ENCODE measurements around the gene F8.
"Not testable (repeated sequence)": the region's sequence is repeated elsewhere in the genome, so short reads cannot be mapped to it uniquely, and the experiment has no call there.

The F8 gene

GRCh38 chrX:154902408-154902807 is 120.1 kb downstream of the F8 start:
- TF ChIP-seq, protein P1, sequence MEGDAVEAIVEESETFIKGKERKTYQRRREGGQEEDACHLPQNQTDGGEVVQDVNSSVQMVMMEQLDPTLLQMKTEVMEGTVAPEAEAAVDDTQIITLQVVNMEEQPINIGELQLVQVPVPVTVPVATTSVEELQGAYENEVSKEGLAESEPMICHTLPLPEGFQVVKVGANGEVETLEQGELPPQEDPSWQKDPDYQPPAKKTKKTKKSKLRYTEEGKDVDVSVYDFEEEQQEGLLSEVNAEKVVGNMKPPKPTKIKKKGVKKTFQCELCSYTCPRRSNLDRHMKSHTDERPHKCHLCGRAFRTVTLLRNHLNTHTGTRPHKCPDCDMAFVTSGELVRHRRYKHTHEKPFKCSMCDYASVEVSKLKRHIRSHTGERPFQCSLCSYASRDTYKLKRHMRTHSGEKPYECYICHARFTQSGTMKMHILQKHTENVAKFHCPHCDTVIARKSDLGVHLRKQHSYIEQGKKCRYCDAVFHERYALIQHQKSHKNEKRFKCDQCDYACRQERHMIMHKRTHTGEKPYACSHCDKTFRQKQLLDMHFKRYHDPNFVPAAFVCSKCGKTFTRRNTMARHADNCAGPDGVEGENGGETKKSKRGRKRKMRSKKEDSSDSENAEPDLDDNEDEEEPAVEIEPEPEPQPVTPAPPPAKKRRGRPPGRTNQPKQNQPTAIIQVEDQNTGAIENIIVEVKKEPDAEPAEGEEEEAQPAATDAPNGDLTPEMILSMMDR (IDR thresholded peaks at IDR 0.05; ENCODE audit: control insufficient read depth, extremely low read depth, insufficient read depth) = no peak
- H3K4me3 ChIP-seq (ENCODE audit: low read depth, low read length) = no peak overlapping the region
- DNase-seq (ENCODE audit: low read depth) = no peak

GRCh38 chrX:154900323-154900722 is 122.2 kb downstream of the F8 start:
- no peak overlapping the region for H3K4me3 ChIP-seq (ENCODE audit: low read depth, low read length)
- TF ChIP-seq, protein P1 (IDR thresholded peaks at IDR 0.05; ENCODE audit: control insufficient read depth, extremely low read depth, insufficient read depth) = no peak
- no peak for DNase-seq (ENCODE audit: low read depth)

DNA sequence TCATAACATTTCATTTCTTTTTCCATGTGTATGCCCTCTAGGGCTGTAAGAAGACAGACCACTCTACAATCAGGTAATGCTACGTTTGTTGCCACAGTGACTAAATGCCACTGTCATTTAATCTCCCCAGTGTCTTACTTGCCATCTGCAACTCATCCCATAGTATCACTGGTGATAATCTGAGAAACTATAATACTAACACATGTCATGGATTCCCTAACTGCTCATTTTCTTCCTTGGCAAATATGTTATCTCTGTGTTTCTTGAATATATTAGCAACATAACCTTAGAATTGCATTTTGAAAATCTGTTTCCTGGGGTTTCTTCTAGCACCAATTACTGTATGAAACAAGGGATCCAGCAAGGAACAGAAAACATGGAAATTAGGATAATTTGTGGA is 130.2 kb downstream of the F8 start:
- TF ChIP-seq, protein P1 (IDR thresholded peaks at IDR 0.05; ENCODE audit: control insufficient read depth, extremely low read depth, insufficient read depth) = no peak
- no peak for DNase-seq (ENCODE audit: low read depth)
- H3K4me3 ChIP-seq (ENCODE audit: low read depth, low read length) = no peak overlapping the region

- TF ChIP-seq, protein P1 (IDR thresholded peaks at IDR 0.05; ENCODE audit: control insufficient read depth, extremely low read depth, insufficient read depth) = no peak
- H3K4me3 ChIP-seq (ENCODE audit: low read depth, low read length) = no peak overlapping the region
- no peak for DNase-seq (ENCODE audit: low read depth)
These were observed 131.4 kb downstream of the F8 start for GRCh38 chrX:154890990-154891639.

DNA sequence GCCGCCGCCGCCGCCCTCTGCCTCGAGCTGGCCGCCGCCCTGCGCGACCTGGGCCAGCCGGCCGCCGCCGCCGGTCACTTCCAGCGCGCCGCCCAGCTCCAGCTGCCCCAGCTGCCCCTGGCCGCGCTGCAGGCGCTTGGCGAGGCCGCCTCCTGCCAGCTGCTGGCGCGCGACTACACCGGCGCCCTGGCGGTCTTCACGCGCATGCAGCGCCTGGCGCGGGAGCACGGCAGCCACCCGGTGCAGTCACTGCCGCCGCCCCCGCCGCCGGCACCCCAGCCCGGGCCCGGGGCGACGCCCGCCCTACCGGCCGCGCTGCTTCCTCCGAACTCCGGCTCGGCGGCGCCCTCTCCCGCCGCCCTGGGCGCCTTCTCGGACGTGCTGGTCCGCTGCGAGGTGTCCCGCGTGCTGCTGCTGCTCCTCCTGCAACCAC is 135.7 kb downstream of the F8 start:
- not testable (repeated sequence) for DNase-seq (ENCODE audit: low read depth); H3K4me3 ChIP-seq (ENCODE audit: low read depth, low read length)

GRCh38 chrX:154886069-154886788 is 136.3 kb downstream of the F8 start, which contains the start of gene F8A1:
TSS of gene F8A1 (plus strand) at chrX:154886355. CDS start at chrX:154886375, 20 bp downstream.
- DNase-seq (ENCODE audit: low read depth) = not testable (repeated sequence)
- H3K4me3 ChIP-seq (ENCODE audit: low read depth, low read length) = peak within 1 kb of the TSS; percentile 29; the same call in 1 of the 2 replicates

GRCh38 chrX:154885549-154885948 is 137.0 kb downstream of the F8 start:
- DNase-seq (ENCODE audit: low read depth); H3K4me3 ChIP-seq (ENCODE audit: low read depth, low read length): not testable (repeated sequence)

DNA sequence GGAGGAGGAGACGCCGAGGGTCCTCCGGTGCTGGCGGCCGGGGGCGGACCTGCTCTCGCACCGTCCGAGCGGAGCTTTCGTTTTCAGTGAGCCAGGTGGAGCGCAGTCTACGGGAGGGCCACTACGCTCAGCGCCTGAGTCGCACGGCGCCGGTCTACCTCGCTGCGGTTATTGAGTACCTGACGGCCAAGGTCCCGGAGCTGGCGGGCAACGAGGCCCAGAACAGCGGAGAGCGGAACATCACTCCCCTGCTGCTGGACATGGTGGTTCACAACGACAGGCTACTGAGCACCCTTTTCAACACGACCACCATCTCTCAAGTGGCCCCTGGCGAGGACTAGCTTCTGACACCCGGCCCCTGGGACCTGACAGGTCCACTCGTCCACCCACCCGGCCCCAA is 137.5 kb downstream of the F8 start:
- DNase-seq (ENCODE audit: low read depth); H3K4me3 ChIP-seq (ENCODE audit: low read depth, low read length): not testable (repeated sequence)

- H3K4me3 ChIP-seq (ENCODE audit: low read depth, low read length) = not testable (repeated sequence)
These were observed 138.5 kb downstream of the F8 start for GRCh38 chrX:154884069-154884468.

More at GRCh38 chrX:154884069-154884468, 138.5 kb downstream of the F8 start:
- not testable (repeated sequence) for DNase-seq (ENCODE audit: low read depth)

All from LNCaP clone FGC (cell line).